ENCODE measurements around the gene CREB5.
"Not testable (repeated sequence)": the region's sequence is repeated elsewhere in the genome, so short reads cannot be mapped to it uniquely, and the experiment has no call there.

Gene CREB5

GRCh38 chr7:28793381-28794085 is 381.2 kb downstream of the CREB5 start:
- DNase-seq, result no peak

GRCh38 chr7:28798274-28798673 is 386.0 kb downstream of the CREB5 start:
- no peak for DNase-seq

GRCh38 chr7:28799619-28800018 is 387.3 kb downstream of the CREB5 start:
- no peak for DNase-seq

- peak; percentile 6 to 51 for DNase-seq
Observed at GRCh38 chr7:28800150-28800549, 387.8 kb downstream of the CREB5 start.

- DNase-seq, result no peak
Observed at GRCh38 chr7:28802450-28802849, 390.1 kb downstream of the CREB5 start.

- no peak for DNase-seq
Observed at GRCh38 chr7:28804157-28804556, 391.8 kb downstream of the CREB5 start.

GRCh38 chr7:28804990-28805389 is 392.7 kb downstream of the CREB5 start:
- no peak for DNase-seq

GRCh38 chr7:28806841-28807240 is 394.5 kb downstream of the CREB5 start:
- DNase-seq, result no peak

- DNase-seq, result no peak
Observed at GRCh38 chr7:28807396-28807994, 395.2 kb downstream of the CREB5 start.

GRCh38 chr7:28808796-28809533 is 396.6 kb downstream of the CREB5 start:
- DNase-seq, result peak; percentile 1 to 34

- DNase-seq, result no peak
Observed at GRCh38 chr7:28811008-28811407, 398.7 kb downstream of the CREB5 start.

- no peak for DNase-seq
Observed at GRCh38 chr7:28811701-28812430, 399.5 kb downstream of the CREB5 start.

- no peak for DNase-seq
Observed at GRCh38 chr7:28812616-28813015, 400.3 kb downstream of the CREB5 start.

- no peak for DNase-seq
Observed at GRCh38 chr7:28813243-28813962, 401.1 kb downstream of the CREB5 start.

GRCh38 chr7:28815369-28815927 is 403.1 kb downstream of the CREB5 start:
- DNase-seq, result no peak

- peak in 1 of 2 donors; percentile 2 for DNase-seq
Observed at GRCh38 chr7:28815928-28816373, 403.6 kb downstream of the CREB5 start.

GRCh38 chr7:28818996-28819395 is 406.7 kb downstream of the CREB5 start:
- no peak for DNase-seq

GRCh38 chr7:28823582-28823981 is 411.3 kb downstream of the CREB5 start:
- no peak for DNase-seq

GRCh38 chr7:28825817-28826448 is 413.6 kb downstream of the CREB5 start:
- DNase-seq, result not testable (repeated sequence)

- no peak for DNase-seq
Observed at GRCh38 chr7:28830846-28831245, 418.5 kb downstream of the CREB5 start.

GRCh38 chr7:28832669-28833068 is 420.4 kb downstream of the CREB5 start:
- DNase-seq, result no peak

- no peak for DNase-seq
Observed at GRCh38 chr7:28835800-28836199, 423.5 kb downstream of the CREB5 start.

Data from CD4-positive, alpha-beta T cell treated with Interferon alpha-2 for 1 hour (primary cell).